Measurements from ENCODE around the gene APOD.

APOD gene

DNA sequence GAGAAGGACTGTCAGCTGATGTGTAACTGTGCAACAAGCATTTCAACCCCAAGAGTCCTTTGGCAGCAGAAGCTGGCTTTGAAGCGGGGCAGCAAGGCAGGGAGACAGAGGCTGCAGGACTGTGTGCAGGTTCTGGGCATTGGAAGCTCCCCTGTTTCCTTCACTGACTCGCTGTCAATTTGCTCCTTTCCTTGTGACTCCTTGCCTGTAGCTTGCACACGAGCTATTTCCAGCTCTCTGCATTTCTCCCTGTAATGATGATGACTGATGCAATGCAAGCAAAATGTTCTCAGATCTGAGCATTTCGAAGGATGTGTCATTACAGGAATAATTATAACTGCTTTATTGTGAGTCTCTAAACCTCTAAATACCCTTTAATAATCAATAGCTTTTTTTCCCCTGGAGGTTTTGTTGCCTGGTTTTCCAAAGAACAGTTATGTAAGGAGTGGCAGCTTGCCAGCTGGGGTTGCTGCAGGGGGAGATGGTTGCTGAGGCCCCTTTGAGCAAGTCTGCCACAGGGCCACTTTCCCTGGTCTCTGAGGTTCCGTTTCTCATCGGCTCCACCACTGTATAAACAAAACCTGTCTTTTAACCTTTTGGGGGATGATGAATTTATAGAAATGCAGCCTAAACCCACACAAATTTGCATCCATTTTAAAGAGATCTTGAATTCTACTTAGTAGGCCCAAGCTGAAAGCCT is 2.8 kb downstream of the APOD start:
- FAIRE-seq (no peak), DNase-seq (ENCODE audit: insufficient read length, low spot score) (no peak)
- TF ChIP-seq, protein P1, sequence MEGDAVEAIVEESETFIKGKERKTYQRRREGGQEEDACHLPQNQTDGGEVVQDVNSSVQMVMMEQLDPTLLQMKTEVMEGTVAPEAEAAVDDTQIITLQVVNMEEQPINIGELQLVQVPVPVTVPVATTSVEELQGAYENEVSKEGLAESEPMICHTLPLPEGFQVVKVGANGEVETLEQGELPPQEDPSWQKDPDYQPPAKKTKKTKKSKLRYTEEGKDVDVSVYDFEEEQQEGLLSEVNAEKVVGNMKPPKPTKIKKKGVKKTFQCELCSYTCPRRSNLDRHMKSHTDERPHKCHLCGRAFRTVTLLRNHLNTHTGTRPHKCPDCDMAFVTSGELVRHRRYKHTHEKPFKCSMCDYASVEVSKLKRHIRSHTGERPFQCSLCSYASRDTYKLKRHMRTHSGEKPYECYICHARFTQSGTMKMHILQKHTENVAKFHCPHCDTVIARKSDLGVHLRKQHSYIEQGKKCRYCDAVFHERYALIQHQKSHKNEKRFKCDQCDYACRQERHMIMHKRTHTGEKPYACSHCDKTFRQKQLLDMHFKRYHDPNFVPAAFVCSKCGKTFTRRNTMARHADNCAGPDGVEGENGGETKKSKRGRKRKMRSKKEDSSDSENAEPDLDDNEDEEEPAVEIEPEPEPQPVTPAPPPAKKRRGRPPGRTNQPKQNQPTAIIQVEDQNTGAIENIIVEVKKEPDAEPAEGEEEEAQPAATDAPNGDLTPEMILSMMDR (IDR thresholded peaks at IDR 0.05; ENCODE audit: insufficient read depth, missing control alignments): no peak

DNA sequence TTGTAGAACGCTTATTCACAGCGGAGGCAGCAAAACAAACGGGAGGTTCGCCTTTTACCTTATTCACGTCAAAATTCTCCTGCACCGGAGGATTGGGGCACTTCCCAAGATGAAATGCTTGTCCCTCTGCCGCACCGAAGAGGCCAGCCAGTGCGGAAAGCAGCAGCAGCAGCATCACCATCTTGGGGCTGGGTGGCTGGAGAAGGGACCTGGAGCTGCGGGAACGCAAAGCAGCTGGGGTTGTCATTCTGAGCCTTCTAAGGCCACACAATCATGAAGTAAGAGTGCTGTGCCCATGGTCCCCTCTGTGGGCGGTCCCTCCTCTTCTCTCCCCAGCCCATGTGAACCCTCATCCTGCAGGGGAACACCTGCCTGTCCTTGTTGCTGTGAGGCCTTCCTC is 4.5 kb downstream of the APOD start:
- no peak for FAIRE-seq
- TF ChIP-seq, protein P1 (IDR thresholded peaks at IDR 0.05; ENCODE audit: insufficient read depth, missing control alignments): no peak
- no peak for DNase-seq (ENCODE audit: insufficient read length, low spot score)

DNA sequence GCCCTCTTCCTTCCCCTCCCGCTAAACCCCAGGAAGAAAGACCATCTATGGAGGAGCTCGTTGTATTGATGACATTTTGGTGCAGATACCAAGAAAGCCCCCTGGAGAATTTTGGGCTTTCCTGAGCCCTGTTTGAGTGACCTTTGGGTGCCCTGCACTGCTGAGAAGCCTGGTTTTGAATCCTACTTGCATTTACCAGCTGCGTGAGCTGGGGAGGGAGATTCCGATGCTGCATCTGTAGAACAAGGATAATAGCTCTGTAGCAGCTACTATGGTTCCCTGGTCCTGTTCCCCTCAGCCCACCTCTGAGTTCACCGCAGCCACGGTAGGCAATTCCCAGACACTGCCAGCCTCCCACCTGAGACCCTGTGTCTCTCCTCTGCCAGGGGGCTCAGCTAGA is 5.2 kb downstream of the APOD start:
- DNase-seq (ENCODE audit: insufficient read length, low spot score) (no peak), FAIRE-seq (no peak)
- TF ChIP-seq, protein P1 (IDR thresholded peaks at IDR 0.05; ENCODE audit: insufficient read depth, missing control alignments): no peak

DNA sequence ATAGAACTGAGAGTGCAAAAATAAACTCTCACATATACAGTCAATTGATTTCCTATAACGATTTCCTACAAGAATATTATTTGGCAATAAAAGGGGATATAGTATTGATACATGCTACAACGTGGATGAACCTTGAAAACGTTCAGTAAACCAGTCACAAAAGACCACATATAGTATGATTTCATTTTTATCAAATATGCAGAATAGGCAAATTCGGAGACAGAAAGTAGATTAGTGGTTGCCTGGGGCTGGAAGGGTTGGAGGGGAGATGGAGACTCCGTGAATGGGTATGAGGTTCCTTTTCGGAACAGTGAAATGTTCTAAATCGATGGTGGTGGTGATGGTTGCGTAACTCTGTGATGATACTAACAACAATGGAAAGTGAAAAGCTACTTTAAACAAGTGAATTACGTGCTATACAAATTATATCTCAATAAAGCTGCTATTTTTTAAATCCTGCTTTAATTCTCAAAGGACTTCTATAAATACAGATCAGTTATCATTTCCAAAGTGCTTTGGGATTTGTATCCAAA is 6.0 kb downstream of the APOD start:
- TF ChIP-seq, protein P1 (IDR thresholded peaks at IDR 0.05; ENCODE audit: insufficient read depth, missing control alignments): no peak
- DNase-seq (ENCODE audit: insufficient read length, low spot score) (no peak), FAIRE-seq (no peak)

DNA sequence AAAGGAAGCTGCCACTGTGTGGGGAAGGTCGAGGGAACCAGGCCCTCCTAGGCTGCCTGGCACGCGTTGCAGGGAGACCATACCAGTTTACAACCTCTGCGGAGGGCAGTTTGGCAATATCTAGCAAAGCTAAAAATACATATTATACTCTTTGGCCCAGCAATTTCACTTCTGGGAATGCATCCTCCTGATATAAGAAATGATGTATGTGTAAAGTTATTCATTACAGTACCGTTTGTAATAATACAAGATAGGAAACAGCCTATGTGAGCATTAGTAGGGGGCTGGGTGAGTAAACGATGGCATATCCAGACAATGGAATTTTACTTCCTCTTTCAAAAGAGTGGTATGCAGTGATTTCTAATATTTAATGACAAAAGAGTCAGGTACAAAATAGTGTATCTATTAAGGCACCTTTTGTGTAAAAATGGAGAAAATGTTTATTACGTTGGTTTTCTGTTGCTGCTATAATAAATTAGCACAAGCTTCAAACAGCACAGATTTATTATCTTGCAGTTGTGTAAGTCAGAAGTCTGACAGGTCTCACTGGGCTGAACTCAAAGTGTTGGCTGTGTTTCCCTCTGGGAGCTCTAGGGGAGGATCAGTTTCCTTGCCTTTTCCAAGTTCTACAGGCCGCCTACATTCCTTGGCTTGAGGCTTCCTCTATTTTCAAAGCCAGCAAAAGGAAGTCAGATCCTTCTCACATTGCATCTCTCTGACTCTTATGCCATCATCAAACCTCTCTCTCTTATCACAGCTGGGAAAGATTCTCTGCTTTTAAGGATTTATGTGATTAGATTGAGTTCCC is 9.0 kb downstream of the APOD start:
- DNase-seq (ENCODE audit: insufficient read length, low spot score) (no peak), FAIRE-seq (no peak)
- TF ChIP-seq, protein P1 (IDR thresholded peaks at IDR 0.05; ENCODE audit: insufficient read depth, missing control alignments): no peak

DNA sequence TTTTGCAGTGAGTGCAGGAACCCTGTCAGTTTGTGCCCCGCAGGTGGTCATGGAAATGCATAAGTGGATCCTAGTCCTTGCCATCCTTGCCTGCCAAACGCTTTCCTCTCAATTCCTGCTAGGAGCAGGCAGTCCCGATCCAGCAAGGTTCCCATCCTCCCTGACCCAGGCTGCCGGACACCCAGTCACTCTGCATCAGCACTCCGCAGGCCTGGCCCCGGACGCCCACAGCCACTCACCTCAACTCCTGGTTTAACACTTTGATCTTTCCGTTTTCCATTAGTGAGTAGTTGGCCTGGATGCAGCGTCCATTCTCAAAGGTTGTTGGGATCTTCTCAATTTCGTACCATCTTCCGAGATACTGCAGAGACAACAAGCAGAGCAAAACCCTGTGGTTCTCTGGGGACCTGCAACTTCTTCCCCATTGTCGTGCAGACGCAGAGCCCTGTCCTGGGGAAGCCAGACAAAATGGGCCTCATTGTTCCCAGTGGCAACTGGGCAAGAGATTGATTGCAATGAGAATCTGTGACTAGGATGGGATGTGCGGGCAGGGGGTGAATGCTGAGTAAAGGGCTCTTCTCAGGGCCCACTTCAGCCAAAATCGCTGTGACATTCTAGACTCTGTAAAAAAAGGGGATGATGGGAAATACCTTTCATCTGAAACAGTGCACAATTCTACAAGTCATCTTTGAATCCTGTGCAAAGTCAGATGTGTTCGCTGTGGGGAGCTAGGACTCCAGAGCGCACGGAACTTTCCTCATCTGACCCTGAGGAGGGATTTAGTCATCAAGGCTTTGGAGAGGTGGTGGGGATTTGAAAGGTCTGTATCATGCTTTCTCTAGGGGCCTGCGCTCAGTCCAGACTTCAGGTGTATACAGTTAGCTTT is 9.9 kb downstream of the APOD start:
- TF ChIP-seq, protein P1 (IDR thresholded peaks at IDR 0.05; ENCODE audit: insufficient read depth, missing control alignments): no peak
- DNase-seq (ENCODE audit: insufficient read length, low spot score) (no peak), FAIRE-seq (no peak)

All from D721Med (cell line).